GM18907 (cell line): Measurements from ENCODE around the gene MYO5B.
A peak's percentile ranks its signal among the peaks of the same experiment; 100 is the strongest.
"Not testable (repeated sequence)": the region's sequence is repeated elsewhere in the genome, so short reads cannot be mapped to it uniquely, and the experiment has no call there.

Experiments
- ATAC-seq: cut with Tn5 transposase; IDR thresholded peaks from one replicate; pipeline ENCODE4 v1.9.1; 2021; ENCODE audit warnings: mild to moderate bottlenecking, moderate library complexity; ENCODE audit not compliant: unreplicated experiment

Gene MYO5B

DNA sequence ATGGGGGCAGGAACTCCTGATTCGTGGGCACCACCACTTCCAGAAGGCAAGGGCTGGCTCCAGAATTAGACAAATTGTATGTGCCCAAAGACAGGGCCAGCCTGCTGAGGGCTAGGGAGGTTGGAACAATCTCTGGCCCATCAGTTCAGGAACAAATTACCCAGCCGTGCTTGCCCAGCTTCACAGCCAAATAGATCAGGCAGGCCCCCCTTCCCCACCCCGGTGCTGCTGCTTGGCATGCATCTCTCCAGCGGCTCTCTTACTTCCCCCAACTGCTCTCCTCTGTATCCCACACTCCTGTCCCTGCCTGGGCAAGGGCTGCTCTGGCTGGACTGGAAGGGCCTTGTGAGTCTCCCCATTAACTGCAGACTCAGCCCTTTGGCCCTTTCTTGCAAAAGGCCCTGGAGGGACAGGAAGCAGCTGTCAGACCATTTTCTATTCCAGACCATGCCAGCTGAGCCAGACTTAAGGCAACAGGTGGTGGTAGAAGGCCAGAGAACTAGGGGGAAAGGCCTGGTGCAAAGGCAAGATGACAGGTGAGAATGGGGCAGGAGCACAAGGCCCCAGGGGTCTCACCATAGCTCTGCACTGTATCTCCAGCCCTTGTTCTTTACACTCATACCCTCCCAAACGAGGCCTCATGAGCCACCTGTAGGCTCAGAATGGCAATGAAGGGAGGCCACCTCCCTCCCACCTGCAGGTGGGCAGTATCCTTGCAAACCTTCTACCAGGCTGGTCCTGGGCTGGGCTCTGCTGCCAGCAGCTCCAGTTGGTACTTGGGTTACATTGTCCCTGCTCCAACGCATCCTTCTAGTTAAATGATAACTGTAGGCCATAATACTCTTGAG, 350.9 kb downstream of the MYO5B start:
- ATAC-seq, result no peak

DNA sequence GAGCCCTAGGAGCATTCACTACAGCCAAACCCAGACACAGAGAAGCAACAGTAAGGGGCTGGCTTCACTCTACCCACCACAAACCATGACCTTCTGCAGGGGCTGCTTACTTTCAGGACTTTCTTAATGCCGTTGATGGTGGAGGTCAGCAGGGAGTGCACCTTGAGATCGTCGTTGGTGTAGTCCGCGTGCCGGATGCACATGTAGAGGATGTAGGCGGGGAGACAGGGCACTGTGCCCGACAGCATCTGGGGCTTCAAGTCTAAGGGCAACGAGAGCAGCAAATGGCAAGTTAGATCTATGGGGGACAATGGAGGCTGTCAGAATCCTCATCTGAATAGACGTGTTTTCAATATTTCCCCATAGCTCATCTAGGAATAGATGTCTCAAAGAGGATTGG, 351.8 kb downstream of the MYO5B start:
- no peak for ATAC-seq

DNA sequence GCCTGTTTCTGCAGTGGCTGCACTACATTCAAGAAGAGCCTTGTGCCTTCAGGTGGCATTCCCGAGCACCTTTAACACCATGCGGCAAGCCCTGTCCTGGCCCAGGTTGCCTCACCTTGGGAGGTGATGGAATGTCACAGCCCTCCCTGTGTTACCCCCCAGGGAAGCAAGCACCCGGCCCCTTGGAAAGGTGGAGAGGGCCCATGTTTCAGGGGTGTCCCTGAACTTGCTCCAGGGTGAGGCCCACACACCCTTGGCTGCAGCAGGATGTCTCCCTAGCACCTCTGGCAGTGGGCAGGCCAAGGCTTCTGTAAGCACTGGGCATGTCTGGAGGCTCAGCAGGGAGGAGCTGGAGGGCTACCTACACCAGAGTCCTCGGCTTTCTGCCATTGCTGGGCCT, 352.3 kb downstream of the MYO5B start:
- no peak for ATAC-seq

DNA sequence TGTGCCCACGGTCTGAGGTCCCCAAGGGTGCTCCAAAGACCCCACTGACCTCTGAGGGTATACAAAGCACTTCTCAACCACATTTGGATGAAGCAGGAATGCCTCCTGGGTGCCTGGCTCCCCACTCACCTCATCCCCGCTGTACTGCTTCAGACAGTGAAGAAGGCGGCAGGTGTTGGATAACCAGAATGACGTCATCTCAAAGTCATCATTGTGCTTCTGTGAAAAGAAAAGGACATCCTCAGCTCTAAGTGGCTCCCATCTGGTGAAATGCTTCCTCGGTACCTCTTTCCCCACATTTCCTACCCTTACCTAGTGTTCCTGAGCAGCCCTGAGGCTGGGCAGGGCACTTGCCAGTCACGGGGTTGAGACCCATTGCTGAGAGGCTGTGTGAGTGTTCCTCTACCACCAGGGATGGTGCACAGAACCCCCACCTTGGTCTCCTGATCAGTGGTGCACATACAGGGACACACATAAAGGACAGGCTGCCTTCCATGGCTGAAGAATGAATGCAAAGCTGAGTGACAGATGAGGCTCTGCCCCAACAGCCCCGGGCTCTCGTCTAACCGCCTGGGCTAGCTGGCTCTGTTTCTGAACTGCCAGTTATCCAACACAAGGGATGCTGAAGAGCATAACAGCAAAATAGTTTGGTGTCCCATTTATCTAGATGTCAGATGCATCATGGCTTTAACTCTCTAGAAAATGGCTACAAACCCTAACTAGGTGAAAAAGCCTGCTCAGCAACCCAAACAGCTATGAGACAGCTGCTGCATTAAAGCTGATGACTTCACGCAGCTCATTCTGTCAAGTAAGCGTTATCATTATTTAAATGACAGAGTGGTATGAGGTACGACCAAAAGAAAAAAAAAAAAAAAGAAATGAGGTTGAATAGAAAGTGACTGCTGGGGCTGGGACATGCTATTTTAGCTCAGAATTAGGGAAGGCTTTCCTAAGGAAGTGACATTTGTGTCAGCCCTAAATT, 353.4 kb downstream of the MYO5B start:
- no peak for ATAC-seq

DNA sequence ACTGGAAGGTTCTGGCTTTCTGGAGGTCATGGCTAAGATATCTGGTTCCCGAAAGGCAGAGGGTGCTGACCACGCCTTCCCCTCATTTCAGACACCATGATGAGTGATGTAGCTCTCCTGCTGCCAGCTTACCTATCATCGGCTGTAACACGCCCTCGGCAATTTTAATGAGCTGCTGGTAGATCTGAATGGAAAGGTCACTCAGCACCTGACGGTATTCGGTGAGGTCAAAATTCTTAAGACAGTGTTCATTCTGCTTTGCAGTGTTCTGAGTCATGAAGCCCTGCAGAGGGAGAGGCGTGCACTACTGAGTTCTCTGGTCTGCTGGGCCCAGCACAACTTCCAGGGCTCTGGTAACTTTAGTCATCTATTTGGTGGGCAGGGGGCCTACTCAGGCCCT, 355.9 kb downstream of the MYO5B start:
- ATAC-seq, result no peak

DNA sequence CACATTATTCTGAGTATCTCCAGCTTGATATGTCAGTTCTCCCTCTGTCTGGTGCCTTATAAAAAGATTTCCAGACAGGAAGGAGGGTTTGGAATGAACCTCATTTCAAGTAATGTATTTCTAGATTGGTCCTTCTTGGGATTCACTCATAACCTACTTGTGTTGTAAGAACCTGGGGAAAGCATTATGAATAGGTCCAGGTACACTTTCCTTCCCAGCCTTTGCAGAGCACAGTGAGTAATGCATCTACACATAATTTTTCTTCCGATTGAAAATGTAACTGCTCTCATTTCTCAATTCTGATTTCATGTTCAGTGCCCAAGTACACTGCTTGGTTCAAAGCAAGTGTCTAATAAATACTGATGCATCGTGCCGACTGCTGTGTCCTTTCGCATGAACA, 356.6 kb downstream of the MYO5B start:
- no peak for ATAC-seq

DNA sequence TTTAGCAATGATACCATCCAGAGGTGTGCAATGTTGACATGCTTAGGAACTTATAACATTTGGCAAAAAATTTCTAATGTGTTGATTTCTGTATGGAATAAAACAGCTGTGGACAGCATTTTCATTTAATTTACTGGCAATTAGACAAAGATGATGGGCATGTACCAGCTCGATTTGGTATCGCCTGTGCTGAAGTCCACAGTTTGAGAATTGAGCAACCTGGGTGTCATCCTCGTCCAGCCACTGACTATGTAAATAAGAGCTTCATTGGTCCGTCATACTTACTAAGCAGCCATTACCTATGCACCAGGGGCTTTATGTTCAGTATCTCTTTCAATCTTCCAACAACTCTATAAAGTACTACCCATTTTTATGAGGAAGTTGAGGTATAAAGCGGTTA, 357.1 kb downstream of the MYO5B start:
- ATAC-seq, result no peak

DNA sequence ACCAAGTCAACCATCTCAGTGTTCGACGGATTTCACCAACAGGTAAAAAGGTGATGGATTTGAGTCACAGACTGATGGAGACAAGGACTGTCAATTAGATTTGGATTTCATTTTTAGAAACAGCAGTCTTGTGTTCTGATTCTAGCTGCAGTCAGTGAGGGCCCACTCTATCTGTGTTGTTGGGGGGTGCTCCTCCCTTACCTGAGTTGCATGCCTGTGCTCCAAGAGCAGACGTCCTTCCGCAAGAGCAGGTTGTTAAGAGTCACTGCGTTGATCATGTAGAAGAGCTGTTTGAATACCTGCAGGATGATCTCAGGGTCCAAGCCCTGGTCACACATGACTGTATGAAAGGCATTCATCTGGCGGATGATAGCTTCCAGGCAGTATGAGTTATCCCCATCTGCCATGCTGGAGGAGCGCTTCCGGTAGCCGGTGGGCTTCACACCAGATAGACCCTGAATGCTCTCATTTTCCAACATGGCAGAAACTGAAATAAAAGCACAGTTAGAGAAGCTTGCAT, 357.6 kb downstream of the MYO5B start:
- ATAC-seq, result not testable (repeated sequence)

DNA sequence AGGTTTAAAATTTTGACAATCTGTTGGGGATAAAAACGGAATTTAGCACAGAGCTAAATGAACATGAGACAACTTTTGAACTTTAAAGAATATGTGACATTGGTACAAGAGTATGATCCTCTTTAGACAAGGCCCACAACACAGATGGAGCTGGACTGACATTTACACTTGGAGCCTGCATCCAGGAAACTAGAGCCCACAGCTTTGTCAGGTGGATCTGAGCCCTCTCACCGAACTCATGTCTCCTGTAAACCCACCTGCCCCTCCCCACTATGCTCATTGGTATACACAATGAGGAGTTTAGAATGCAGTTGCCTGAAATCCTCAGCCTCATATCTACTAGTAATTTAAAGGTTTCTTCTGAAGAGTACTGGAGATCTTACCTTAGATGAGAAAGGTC, 359.5 kb downstream of the MYO5B start:
- ATAC-seq, result no peak

DNA sequence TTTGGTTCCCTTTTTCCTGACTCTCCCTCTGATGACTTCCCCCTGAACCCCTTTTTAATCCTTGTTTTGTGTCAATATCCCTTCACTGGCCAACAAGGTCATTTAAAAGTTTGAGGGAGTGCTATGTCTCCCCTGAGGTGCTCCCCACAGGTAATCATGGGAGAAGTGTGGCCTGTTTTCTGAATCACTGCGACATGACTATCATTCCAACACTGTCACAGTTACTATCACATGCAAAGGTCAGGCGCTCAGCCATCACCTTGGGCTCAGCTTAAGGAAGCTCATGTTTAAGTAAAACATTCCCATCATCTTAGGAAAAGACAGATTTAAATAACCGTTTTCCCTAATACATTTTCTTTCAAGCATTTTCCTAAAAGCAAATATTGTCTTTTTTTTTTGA, 360.7 kb downstream of the MYO5B start:
- ATAC-seq, result no peak

DNA sequence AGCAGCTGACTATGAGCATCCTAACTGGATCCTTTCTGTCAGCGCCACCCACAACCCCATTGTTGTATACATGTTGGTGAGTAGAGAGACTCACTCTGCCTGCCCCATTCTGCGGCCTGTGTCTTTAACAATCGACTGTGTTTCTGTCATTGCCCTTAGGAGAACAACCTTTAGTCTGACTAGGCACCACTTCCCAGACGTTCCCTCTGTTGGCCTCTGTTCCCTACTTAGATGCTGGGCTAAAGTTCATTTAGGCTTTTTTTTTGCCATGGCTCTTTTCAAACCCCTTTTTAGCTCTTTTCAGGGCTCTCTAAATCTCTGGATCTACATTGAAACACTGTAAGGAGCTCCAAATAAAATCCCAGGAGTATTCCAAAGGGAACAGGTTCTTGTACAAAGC, 361.1 kb downstream of the MYO5B start:
- no peak for ATAC-seq

DNA sequence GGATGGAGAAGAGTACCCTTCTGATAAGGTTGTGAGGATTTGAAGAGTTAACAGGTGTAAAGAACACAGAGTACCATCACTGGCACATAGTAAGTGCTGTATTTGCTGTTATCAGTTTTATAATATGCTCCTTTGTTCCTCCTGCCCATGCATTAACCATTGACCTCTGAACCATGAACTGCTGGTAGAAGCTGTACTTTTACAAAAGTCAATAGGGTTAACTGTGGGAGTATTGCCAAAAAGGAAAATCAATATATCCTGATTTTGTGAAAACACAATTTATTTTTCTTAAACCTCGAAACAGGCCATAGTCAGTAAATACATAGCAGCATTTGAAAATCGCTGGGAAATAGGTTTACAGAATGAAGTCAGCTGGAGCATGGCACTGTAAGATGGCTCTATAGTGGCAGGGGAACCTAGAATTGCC, 362.7 kb downstream of the MYO5B start:
- ATAC-seq, result no peak

DNA sequence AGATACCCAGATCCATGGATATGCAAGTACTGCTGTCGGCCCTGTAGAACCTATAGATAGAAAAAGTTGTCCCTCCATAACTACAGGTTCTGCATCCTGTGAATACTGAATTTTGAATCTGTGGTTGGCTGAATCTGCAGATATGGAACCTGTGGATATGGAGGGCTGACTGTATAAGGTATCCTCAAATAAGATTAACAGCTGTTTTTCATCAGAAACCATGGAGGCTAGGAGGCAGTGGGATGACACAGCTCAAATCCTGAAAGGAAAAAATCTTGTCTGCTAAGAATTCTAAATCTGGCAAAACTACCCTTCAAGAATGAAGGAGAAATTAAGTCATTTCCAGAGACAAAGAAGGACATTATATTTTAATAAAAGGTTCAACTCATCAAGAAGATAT, 367.0 kb downstream of the MYO5B start:
- ATAC-seq, result no peak

DNA sequence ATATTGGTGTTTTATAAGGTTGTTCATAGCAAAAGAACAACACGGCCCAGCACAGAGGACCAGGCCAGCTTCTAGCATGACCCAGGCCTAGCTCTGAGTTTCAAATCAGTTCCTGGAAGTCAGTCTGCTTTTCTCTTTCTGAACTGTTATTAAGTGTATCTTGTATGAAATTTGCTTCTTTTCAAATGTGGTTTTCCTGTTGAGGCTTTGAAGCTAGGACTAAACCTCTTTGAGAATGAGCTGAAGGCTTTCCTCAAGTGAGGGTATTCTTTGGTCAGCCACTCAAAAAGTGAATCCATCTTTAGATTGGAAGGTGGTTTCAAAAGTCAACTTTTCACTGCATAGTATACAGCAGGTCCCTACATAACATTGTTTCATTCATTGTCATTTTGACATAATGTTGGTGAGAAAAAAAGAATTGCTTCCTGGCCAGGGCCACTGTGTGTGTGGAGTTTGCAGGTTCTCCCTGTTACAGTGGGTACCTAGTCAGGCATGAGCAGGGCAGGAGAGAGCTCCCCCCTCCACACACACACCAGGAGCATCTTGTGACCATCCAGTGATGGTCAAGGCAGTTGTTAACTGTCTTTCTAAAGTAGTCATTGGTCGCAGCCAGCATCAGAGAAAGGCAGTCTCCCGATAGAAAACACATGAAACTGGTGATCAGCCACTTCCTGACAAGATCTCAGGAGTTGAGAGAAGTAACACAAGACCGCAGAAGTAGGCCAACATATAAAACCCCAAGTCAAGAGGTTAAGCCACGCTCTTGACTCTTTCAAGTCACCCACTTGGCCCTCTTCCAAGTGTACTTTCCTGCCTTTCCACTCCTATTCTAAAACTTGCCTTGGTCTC, 374.9 kb downstream of the MYO5B start:
- ATAC-seq, result peak; percentile 76

DNA sequence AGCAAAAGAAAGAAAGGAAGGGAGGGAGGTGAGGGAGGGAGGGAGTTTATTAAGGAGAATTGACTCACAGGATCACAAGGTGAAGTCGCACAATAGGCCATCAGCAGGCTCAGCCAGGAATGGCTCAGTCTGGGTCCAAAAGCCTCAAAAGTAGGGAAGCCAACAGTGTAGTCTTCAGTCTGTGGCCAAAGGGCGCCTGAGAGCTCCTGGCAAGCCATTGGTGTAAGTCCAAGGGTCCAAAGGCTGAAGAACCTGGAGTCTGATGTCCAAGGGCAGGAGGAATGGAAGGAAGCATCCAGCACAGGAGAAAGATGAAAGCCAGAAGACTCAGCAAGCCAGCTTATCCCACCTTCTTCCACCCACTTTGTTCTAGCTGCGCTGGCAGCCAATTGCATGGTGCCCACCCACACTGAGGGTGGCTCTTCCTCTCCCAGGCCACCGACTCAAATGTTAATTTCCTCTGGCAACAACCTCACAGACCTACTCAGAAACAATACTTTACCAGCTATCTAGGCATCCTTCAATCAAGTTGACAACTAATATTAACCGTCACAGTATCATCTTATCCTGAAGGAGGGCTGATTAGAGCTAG, 375.8 kb downstream of the MYO5B start:
- ATAC-seq, result no peak

DNA sequence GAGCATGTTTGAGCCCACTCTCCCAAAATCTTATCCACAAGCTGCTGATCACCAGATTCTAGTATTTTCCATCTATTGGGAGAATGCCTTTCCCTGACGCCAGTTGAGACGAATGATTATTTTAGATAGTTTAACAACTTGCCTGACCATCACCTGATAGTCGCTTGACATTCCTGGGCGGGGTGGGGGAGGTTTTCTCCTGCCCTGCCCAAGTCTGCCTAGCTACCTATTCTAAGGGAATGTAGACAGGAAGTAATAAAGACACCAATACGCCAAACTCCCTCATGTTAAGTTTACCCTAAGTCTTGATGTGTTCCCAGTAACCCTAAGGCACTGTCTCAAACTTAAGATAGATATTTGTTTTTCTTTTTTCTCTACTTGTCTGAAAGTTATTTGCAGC, 377.0 kb downstream of the MYO5B start:
- no peak for ATAC-seq

DNA sequence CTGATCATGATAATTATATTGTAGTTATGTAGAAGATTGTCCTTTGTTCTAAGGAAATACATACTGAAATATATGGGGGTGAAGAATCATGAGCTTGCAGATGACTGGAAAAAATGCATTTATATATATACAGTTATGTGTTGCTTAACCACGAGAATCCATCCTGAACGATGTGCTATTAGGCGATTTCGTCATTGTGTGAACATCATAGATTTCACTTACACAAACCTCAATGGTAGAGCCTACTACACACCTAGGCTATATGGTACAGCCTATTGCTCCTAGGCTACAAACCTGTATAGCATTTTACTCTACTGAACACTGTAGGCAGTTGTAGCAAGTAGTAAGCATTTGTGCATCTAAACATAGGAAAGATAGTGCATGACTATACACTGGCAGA, 379.0 kb downstream of the MYO5B start:
- no peak for ATAC-seq

DNA sequence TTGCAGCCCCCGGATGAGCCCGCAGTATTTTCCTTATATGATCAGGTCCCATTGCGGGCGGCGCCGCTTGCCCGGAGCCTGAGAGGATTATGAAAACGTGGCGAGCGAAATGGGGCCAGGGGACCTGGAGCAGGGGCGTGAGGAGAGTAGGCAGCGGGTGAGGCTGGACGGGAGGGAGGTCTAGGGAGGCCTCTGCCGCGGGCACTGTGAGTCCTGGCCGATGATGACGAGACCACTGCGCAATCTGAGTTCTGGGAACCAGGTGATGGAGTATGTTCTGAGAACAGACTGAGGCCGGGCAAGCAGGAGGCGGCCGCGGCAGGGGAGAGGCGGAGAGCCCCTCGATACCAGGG, 380.8 kb downstream of the MYO5B start:
- ATAC-seq, result peak; percentile 36

DNA sequence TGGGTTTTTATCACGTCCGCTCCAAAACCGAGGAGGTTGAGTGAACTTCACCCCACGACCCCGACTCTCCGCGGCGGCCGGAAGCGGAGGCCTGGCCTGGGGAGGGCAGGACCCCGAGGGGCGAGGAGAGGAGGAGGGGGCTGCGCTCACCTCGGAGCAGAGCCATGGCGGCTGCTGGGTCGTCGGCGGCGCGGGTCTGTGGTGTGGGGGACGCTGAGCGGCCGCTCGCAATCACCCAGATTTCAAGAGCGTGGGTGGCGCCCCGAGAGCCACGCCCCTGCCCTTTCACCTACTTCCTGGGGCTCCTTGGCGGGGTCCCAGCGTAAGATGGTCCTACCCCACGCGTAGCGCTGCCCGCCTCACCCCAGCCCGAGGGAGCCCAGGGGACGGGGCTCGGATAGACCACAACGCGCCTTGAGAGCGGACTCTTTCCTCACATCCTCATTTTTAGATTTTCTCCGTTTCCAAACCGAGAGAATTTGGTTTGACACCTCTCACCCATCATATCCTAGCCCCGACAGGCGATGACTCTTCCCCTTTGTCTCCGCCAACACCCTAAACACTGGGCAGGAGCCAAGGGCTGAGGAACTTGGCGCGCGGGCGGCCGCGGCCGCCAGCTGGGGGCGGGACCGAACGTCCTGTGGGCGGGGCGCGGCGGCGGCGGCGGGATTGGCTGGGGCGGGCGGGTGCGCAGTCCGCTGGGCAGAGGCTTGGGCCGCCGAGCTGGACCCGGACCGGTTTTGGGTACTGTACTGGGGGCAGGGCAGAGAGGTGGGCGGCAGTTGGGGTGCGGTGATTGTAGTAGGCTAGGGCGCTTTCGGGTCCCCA, 381.4 kb downstream of the MYO5B start, which contains the start of gene ACAA2:
ACAA2 (minus strand) TSS at position 215 of the 828 bp plus-strand sequence; CDS start at position 166, 49 bp downstream.
- peak; percentile 82 for ATAC-seq

DNA sequence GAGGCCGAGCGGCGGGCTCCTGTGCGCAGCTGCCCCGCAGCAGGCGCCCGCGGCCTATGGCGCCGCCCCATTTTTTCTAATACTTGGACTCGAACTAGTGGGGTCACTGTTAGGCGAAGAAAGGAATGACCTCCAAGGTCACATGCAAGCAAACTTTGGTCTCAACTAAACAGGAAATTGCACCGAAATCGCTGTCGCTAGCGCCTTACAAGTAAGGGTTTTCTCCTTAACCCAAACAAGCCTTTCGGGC, 382.0 kb downstream of the MYO5B start:
- peak; percentile 35 for ATAC-seq
